T1000 (cell line): ENCODE measurements around the gene IQGAP2.
"Not testable (repeated sequence)": the region's sequence is repeated elsewhere in the genome, so short reads cannot be mapped to it uniquely, and the experiment has no call there.

Experiments
- DNase-seq: peaks from one replicate; lab custom pipeline; 2025; ENCODE audit warnings: mixed read lengths; lab: John Stamatoyannopoulos, UW

Gene IQGAP2

GRCh38 chr5:76535577-76535976 is 132.5 kb downstream of the IQGAP2 start:
- no peak for DNase-seq

DNA sequence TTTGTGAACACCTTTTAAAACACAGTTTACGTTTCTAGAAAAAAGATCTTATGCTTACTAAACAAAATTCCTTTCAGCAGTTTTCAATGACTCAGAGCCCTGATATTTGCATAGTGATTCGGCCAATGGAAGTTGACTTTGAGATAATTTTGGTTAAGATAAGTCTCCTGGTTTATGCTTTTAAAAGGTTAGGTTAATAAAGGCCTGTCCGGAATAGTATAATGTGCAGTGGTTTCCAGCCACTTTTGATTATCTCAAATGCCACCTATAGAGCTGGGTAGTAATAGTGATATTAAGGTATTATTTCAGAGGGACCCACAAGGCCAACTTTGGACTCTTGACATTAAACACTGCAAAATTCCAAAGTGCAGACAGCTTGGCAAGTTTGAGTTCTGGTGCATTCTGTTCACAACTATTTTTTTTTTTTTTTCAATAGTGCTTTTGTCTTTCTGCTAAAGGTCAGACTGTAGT is 134.0 kb downstream of the IQGAP2 start:
- DNase-seq: no peak

- DNase-seq: no peak
Observed at GRCh38 chr5:76542241-76542640, 139.2 kb downstream of the IQGAP2 start.

DNA sequence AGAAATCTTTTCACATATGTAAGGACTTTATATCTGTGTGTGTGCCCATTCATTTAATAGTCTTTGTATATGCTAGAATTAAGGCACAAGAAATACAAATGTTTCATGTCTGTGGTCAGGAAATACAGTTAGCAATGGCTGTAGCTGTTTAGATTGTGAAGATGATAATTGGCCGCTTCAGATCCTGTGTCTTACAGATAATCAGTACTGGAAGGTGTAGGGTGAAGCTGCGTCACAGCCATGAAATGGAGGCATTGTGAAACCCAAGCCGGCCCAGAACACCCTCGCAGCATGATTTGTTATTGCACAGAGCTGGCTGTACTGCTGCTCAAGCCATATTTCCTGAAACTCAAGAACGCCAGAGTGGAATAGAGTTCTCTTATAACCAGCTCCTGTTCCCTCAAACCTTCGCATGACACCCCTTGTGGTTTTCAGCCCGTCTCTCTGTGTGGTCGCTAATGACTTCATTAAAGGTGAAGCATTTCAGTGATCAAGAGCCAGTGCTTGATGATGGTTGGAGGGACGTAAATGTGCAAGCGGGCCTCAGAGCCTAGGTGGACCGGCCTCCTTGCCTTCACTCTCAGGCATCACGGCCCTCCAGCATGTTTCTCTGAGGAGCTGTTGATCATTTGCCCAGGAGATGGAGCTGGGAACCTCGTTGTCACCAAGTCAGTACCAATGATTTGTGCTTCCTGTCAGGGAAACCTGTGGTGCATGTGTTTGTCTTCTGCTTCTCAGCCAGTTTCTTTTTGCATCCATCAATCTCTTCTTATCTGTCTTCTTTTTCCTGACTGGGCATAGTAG is 140.0 kb downstream of the IQGAP2 start:
- DNase-seq: no peak

DNA sequence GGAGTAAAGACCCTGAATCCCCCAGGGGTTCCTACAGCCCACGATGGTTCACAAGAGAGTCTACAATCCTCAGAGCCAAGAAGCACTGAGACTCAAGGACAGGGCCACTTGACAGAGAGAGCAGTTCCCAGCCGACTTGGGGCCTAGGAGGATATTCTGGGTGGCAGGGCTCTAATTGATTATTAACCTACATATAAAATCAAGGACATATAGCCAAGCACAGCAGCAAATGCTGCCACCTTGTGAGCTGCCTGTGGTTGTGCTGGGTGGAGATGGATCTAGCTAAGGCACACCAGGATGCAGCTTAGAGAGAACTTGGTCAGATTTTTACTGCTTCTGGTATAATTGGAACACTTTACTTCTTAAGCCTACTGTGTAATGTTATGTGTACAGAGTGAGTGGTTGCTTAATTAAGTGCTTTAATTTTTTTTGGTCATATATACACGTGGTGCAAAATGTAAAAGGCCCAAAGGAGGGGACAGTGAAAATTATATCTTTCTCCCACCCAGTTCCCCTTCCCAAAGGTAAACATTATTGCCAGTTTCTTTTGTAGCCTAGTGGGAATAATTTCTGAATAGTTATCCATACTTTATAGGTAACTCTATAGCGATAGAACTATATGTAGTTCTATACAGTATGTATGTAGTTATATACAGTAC is 141.3 kb downstream of the IQGAP2 start:
- no peak for DNase-seq

- DNase-seq: no peak
Observed at GRCh38 chr5:76545184-76545583, 142.1 kb downstream of the IQGAP2 start.

DNA sequence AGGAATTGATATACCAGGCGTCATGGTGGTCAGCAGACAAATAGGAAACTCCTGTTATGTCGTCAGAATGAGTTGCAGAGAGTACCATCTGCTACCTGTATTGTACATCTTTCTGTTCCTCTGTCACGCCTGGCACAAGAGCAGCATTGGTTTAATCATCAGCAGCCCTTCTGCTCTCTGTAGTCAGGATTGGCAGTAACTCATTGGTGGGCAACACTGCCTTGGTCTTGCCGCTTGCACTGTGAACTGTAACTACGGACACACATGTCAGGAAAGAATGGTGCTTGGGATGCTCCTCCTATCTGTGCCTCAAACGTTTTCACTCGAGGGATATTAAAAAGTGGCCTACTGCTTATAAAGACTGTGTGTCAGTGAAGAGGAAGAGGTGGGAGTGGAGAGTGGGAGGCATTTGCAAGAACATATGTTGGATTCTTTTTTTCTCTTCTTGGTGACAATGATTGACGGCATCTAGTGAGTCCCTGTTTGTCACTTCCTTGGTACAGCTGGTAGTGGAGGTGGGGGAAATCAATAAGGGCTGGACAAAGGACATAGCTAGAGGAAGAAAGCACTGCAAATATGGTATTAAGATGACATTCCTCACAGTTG is 143.5 kb downstream of the IQGAP2 start:
- DNase-seq: no peak

DNA sequence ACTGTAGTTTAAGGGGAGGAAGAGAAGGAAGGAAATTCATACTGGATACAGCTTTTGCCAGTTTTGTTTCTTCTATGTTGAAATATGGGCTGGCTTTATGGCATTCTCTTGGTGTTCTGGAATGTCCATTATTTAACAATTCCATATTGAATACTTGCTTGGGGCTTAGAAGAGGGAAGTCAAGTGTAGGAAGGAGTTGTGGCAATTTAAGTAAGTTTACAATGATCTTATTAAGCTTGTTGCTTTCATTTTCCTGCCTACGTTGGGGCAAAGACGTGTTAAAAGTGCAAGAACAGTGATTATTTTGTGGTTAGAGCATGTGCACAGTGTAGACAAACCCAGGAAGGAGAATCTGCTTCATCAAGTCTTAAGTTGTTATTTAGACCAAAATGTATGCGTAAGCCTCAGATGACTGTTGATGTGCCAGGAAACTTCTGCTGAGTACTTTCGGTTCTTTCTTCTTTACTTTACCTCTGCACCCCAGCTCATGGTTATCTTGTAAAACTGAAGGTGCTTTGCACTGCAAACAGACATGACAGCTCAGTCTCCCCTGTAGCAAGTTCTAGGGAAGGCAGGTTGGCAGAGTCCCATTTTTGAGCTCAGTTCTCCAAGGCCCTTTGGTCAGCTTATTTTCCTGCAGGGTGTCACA is 144.3 kb downstream of the IQGAP2 start:
- no peak for DNase-seq

- no peak for DNase-seq
Observed at GRCh38 chr5:76547891-76548524, 144.9 kb downstream of the IQGAP2 start.

GRCh38 chr5:76548525-76549229 is 145.6 kb downstream of the IQGAP2 start:
- no peak for DNase-seq

GRCh38 chr5:76550881-76551280 is 147.8 kb downstream of the IQGAP2 start:
- DNase-seq: not testable (repeated sequence)

- no peak for DNase-seq
Observed at GRCh38 chr5:76552546-76552945, 149.5 kb downstream of the IQGAP2 start.

DNA sequence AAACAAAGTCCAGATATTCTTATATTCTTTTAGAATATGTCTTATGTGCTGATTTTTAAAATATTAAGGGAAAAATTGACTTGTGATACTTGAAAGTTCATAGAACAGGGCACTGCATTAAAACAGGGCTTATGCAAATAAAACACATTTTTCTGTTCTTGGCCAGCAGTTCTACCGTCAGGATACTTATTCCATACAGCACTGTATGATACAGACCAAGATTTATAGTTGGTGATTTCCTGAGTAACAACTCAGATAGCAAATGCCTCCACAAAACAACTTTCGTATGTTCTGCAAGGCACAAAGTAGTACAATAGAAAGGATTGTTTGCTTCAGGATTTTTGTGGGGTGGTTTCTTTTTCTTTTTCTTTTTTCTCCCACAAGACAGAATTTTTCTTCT is 150.2 kb downstream of the IQGAP2 start:
- DNase-seq: no peak

GRCh38 chr5:76555114-76555513 is 152.0 kb downstream of the IQGAP2 start:
- DNase-seq: no peak

GRCh38 chr5:76555717-76556116 is 152.6 kb downstream of the IQGAP2 start:
- DNase-seq: no peak

GRCh38 chr5:76556511-76557221 is 153.6 kb downstream of the IQGAP2 start:
- DNase-seq: no peak

GRCh38 chr5:76560952-76561891 is 158.1 kb downstream of the IQGAP2 start:
- no peak for DNase-seq

- no peak for DNase-seq
Observed at GRCh38 chr5:76561959-76562358, 158.9 kb downstream of the IQGAP2 start.

DNA sequence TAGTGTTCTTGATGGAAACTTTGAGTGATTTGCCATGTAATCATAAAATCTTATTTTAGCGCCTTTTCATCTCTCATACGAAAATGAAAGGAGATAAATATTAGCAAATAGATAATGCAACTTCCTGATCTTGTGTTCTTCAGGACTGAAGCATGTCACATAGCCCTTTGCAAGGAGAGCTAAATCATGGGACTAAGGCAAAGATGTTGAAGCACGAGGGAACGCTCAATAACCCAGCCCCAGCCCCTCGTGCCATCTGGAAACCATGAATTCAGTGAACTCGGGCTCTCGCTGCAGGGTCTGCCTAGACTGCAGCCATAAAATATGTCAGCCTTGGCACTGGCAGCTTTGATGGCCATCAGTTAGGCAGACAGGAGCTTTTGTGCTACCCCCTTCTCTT is 161.9 kb downstream of the IQGAP2 start:
- no peak for DNase-seq

- no peak for DNase-seq
Observed at GRCh38 chr5:76570153-76570552, 167.1 kb downstream of the IQGAP2 start.
